ENCODE data around the gene PLAC9. TPM values are rescaled to one million over a fixed set of nuclear protein-coding genes. Genes with fewer than 3 reads are reported as not detected.

Gene PLAC9, protein sequence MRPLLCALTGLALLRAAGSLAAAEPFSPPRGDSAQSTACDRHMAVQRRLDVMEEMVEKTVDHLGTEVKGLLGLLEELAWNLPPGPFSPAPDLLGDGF
- total RNA-seq (31.4 TPM), polyA plus RNA-seq (ENCODE audit: insufficient read depth, low read depth, low replicate concordance) (49.9 TPM)
- long read RNA-seq, donor 1, transcript PLAC9-201 (4 exons, 785 nt), result major isoform, 26 of 29 reads
- long read RNA-seq, donor 1, partial matches to known transcripts, result 0 of 29 reads
- long read RNA-seq, donor 1, other reads (novel, unspliced or antisense), result 0 of 29 reads
- long read RNA-seq, donor 2, transcript PLAC9-201 (4 exons, 785 nt), result major isoform, 19 of 19 reads
- long read RNA-seq, donor 2, partial matches to known transcripts, result 0 of 19 reads
- long read RNA-seq, donor 2, other reads (novel, unspliced or antisense), result 0 of 19 reads
- long read RNA-seq, donor 3, transcript PLAC9-201 (4 exons, 785 nt), result major isoform, 32 of 190 reads
- long read RNA-seq, donor 3, partial matches to known transcripts, result 137 of 190 reads
- long read RNA-seq, donor 3, other reads (novel, unspliced or antisense), result 20 of 190 reads
- long read RNA-seq, donor 4, transcript PLAC9-201 (4 exons, 785 nt), result major isoform, 28 of 28 reads
- long read RNA-seq, donor 4, partial matches to known transcripts, result 0 of 28 reads
- long read RNA-seq, donor 4, other reads (novel, unspliced or antisense), result 0 of 28 reads
- long read RNA-seq, donor 5, partial matches to known transcripts, result 0 of 2 reads
- long read RNA-seq, donor 5, other reads (novel, unspliced or antisense), result 0 of 2 reads
- long read RNA-seq, donor 6, transcript PLAC9-204 (2 exons, 427 nt), result minor isoform, 8 of 76 reads
- long read RNA-seq, donor 6, transcript PLAC9-201 (4 exons, 785 nt), result major isoform, 68 of 76 reads
- long read RNA-seq, donor 6, partial matches to known transcripts, result 0 of 76 reads
- long read RNA-seq, donor 6, other reads (novel, unspliced or antisense), result 0 of 76 reads
- long read RNA-seq, donor 7, transcript PLAC9-201 (4 exons, 785 nt), result major isoform, 20 of 23 reads
- long read RNA-seq, donor 7, partial matches to known transcripts, result 0 of 23 reads
- long read RNA-seq, donor 7, other reads (novel, unspliced or antisense), result 1 of 23 reads
- long read RNA-seq, donor 8, transcript PLAC9-201 (4 exons, 785 nt), result major isoform, 49 of 52 reads
- long read RNA-seq, donor 8, partial matches to known transcripts, result 0 of 52 reads
- long read RNA-seq, donor 8, other reads (novel, unspliced or antisense), result 0 of 52 reads
- long read RNA-seq, donor 9, transcript PLAC9-201 (4 exons, 785 nt), result major isoform, 60 of 62 reads
- long read RNA-seq, donor 9, partial matches to known transcripts, result 0 of 62 reads
- long read RNA-seq, donor 9, other reads (novel, unspliced or antisense), result 0 of 62 reads
- long read RNA-seq, donor 10, transcript PLAC9-201 (4 exons, 785 nt), result major isoform, 27 of 213 reads
- long read RNA-seq, donor 10, partial matches to known transcripts, result 155 of 213 reads
- long read RNA-seq, donor 10, other reads (novel, unspliced or antisense), result 27 of 213 reads

DNA sequence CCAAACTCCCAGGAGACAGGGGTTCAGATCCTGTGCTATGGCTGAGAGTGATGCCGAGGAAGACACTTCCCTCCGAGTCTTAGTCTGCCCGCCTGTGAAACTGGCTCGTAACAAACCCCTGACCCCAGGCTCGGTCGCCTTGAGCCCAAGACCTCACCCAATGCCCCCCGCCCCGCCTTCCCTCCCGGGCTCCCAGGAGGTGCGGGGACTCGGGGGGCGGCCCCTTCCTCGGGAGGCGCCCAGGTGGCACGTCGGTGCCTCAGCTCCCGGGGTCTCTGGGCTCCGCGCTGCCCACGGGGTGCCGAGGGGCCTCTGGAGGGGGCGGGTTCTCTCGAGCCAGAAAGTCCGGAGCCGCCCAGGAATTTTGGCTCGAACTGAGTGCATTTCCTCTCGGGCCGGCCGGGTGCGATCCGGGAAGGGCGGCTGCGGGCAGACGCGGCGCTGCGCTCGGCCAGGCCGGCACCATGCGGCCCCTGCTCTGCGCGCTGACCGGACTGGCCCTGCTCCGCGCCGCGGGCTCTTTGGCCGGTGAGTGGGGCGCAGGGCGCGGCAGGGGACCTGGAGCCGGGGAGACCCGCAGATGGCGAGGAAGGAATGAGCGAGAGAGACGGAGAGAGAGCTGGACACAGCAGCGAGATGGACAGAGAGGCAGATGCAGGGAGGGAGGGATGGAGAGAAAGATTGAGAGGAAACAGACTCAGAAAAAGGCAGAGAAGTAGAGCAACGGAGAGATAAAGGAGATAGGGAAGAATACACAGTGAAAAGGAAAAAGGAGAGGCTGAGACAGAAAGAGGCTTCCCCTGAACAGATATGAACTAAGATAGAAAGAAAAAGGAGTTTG is at the start of gene PLAC9:
Gene PLAC9, plus strand, starts transcription at position 432 of the 841 bp plus-strand sequence. Its CDS starts 33 bp downstream, at position 465.
- Histone ChIP-seq H3K4me1 (ENCODE audit: control insufficient read depth in 2 of 3, insufficient read depth in 2 of 3, low read depth in 1 of 3, low read length in 3 of 3) (peaks cover 0 to 4% (median 0%) of the 10 kb centered on the region in 3 donors), H3K4me3 (ENCODE audit: low read length in 3 of 3) (peak within 1 kb of the TSS in 2 of 3 donors; percentile 48 to 54), H3K9ac (ENCODE audit: low read length in 3 of 3) (peak within 1 kb of the TSS in 1 of 3 donors; percentile 48), H3K27me3 (ENCODE audit: control insufficient read depth, insufficient read depth, low read length) (no peaks in the 10 kb centered on the region), H3K36me3 (ENCODE audit: control insufficient read depth in 2 of 3, insufficient read depth in 3 of 3, low read length in 3 of 3) (no peaks in the 10 kb centered on the region), H3K9me3 (ENCODE audit: control insufficient read depth in 2 of 3, insufficient read depth in 1 of 3, low read length in 3 of 3) (no peaks in the 10 kb centered on the region), H3K27ac (ENCODE audit: low read depth in 2 of 2, low read length in 2 of 2) (peak within 1 kb of the TSS in 1 of 2 donors; percentile 23)
- intact Hi-C loops (cut with DNase I), result no loop called here
- DNase-seq (peak; percentile 40 to 82 (median 57)), FAIRE-seq (no peak)
- TF ChIP-seq, protein P1, sequence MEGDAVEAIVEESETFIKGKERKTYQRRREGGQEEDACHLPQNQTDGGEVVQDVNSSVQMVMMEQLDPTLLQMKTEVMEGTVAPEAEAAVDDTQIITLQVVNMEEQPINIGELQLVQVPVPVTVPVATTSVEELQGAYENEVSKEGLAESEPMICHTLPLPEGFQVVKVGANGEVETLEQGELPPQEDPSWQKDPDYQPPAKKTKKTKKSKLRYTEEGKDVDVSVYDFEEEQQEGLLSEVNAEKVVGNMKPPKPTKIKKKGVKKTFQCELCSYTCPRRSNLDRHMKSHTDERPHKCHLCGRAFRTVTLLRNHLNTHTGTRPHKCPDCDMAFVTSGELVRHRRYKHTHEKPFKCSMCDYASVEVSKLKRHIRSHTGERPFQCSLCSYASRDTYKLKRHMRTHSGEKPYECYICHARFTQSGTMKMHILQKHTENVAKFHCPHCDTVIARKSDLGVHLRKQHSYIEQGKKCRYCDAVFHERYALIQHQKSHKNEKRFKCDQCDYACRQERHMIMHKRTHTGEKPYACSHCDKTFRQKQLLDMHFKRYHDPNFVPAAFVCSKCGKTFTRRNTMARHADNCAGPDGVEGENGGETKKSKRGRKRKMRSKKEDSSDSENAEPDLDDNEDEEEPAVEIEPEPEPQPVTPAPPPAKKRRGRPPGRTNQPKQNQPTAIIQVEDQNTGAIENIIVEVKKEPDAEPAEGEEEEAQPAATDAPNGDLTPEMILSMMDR (IDR thresholded peaks at IDR 0.05; ENCODE audit: borderline replicate concordance, extremely low read depth, insufficient read depth), result no peak

DNA sequence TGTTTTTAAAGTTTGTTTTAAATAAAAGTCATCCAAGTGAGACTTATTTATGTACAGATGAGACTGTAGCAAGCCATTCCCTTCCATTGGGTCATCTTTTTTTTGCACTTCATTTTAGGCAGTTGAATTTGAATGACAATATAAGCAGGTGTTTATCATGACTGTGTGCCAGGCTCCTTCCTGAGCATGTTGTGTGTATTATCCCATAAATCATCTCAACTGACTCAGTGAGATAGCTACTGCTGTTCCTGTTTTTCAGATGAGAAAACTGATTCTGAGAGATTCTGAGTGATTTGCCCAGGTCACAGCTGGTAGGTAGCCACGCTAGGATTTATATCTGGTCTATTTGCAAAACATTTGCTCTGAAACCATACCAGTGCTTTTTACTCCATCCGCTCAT is 42.4 kb upstream of the PLAC9 start:
- intact Hi-C loops (cut with DNase I), result no loop called here
- Histone ChIP-seq H3K9me3 (ENCODE audit: control insufficient read depth in 2 of 3, insufficient read depth in 1 of 3, low read length in 3 of 3) (no peaks in the 10 kb centered on the region), H3K27ac (ENCODE audit: low read depth in 2 of 2, low read length in 2 of 2) (no peak overlapping the region), H3K9ac (ENCODE audit: low read length in 3 of 3) (no peak overlapping the region), H3K36me3 (ENCODE audit: control insufficient read depth in 2 of 3, insufficient read depth in 3 of 3, low read length in 3 of 3) (peaks cover 0 to 4% (median 0%) of the 10 kb centered on the region in 3 donors), H3K4me3 (ENCODE audit: low read length in 3 of 3) (no peak overlapping the region), H3K4me1 (ENCODE audit: control insufficient read depth in 2 of 3, insufficient read depth in 2 of 3, low read depth in 1 of 3, low read length in 3 of 3) (no peaks in the 10 kb centered on the region), H3K27me3 (ENCODE audit: control insufficient read depth, insufficient read depth, low read length) (no peaks in the 10 kb centered on the region)
- TF ChIP-seq, protein P1 (IDR thresholded peaks at IDR 0.05; ENCODE audit: borderline replicate concordance, extremely low read depth, insufficient read depth), result no peak
- no peak for FAIRE-seq
- no peak for DNase-seq
